Activated CD8-positive, alpha-beta memory T cell treated with anti-CD3 and anti-CD28 coated beads for 48 hours (primary cell): ENCODE data around the gene CER1.

Source experiments
- DNase-seq, 3 experiments: peaks; one replicate each; pipeline ENCODE4 v3.0.0-alpha.2; 2020; ENCODE audit warnings: low read depth in 2 of 3, low spot score in 2 of 3

The CER1 gene

GRCh38 chr9:14722391-14723035, at the start of gene CER1:
Gene CER1 (minus strand): TSS chr9:14722733. CDS start chr9:14722672, 61 bp downstream.
- no peak for DNase-seq

DNA sequence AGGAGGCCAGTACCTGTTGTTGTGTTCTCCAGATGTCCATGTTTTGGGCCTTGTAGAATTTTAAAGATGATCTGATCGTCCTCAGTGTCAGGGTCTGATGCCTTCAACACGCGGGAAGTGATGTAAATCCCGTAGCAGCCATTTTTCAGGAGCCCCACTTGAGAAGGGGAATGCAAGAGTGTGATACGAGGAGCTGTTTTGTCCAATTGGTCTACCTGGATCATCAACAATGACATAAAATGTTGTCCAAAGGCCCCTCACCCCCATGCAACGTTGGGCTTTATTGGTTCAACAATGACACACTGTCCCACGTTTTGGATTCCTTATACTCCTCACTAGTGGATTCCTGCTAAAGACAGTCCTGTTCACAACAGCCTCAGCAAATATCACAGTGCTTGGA, 48.1 kb upstream of the CER1 start:
- DNase-seq, result no peak

- no peak for DNase-seq
These were observed 46.7 kb upstream of the CER1 start for GRCh38 chr9:14769230-14769571.

GRCh38 chr9:14768405-14769229, 46.1 kb upstream of the CER1 start:
- DNase-seq, result no peak

GRCh38 chr9:14766299-14766698, 43.8 kb upstream of the CER1 start:
- no peak for DNase-seq

GRCh38 chr9:14761584-14761983, 39.1 kb upstream of the CER1 start:
- DNase-seq, result no peak

DNA sequence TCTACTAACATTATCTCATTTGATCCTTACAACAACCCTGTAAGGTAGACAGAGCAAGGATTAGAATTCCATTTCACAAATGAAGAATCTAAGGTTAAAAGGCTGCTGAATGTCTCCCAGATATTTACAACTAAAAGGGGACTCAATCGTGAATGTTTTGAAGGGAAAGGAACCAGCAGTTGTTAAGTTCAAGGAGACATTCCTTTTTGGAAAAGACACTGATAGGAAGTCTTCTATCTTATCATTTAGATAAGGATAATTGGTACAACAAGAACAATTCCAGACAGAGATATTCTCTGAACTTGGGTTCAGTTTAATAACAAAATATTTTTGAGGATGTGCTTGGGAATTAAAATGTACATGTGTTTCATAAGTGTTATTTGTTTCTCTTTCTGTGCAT, 37.5 kb upstream of the CER1 start:
- DNase-seq, result no peak

- no peak for DNase-seq
These were observed 33.8 kb upstream of the CER1 start for GRCh38 chr9:14756291-14756690.

GRCh38 chr9:14752871-14753270, 30.3 kb upstream of the CER1 start:
- no peak for DNase-seq

GRCh38 chr9:14752271-14752670, 29.7 kb upstream of the CER1 start:
- no peak for DNase-seq

GRCh38 chr9:14750821-14751220, 28.3 kb upstream of the CER1 start:
- no peak for DNase-seq

- DNase-seq, result no peak
These were observed 27.2 kb upstream of the CER1 start for GRCh38 chr9:14749741-14750211.

DNA sequence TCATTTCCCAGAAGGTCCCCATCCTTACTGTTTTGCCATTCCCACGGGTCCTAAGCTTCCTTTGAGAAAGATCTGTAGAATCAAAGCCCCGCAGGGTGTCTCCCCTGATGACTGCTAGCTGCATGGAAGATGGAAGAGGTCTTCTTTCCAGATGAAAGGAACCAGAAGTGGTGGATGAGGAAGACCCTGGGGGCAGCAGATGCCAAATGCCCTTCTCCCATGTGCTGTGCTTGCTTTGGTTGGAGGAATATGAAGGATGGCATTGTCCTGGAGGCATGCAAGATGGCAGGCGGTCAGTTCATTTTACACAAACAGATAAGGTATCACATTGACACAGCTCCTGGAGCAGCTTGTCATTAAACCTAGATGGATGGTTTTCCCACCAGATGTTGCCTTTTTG, 25.8 kb upstream of the CER1 start:
- no peak for DNase-seq

- no peak for DNase-seq
These were observed 24.6 kb upstream of the CER1 start for GRCh38 chr9:14747111-14747510.

DNA sequence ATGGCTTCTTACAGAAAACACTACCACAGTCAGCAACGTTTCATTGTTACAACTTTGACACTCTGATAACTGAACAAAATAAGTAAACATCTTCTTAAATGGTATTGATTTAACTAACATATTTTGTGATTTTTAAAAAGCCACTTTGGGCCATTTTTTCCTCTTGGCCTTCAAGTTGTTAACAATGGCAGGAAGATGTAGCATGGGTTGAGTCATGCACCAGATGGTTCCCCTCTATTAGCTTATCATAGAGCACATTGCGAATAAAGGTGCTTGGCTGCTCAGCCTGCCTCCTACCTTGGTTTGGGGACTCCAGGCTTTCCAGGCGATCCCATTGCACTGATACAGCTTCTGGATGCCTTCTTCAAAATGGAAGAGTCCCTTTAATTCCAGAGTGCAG, 24.1 kb upstream of the CER1 start:
- DNase-seq, result no peak

DNA sequence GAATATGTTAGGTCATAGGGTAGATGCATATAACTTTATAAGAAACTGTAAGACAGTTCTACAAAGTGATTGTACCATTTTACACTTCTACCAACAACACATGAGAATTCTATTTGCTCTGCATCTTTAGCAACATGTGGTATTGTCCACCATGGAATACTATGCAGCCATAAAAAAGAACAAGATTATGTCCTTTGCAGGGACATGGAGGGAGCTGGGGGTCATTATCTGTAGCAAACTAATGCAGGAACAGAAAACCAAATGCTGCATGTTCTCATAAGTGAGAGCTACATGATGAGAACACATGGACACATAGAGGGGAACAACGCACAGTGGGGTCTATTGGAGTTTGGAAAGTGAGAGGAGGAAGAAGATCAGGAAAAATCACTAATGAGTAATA, 22.2 kb upstream of the CER1 start:
- no peak for DNase-seq

GRCh38 chr9:14741369-14741768, 18.8 kb upstream of the CER1 start:
- no peak for DNase-seq

GRCh38 chr9:14733133-14733532, 10.6 kb upstream of the CER1 start:
- DNase-seq, result no peak

- DNase-seq, result no peak
These were observed 8.9 kb upstream of the CER1 start for GRCh38 chr9:14731294-14731981.

DNA sequence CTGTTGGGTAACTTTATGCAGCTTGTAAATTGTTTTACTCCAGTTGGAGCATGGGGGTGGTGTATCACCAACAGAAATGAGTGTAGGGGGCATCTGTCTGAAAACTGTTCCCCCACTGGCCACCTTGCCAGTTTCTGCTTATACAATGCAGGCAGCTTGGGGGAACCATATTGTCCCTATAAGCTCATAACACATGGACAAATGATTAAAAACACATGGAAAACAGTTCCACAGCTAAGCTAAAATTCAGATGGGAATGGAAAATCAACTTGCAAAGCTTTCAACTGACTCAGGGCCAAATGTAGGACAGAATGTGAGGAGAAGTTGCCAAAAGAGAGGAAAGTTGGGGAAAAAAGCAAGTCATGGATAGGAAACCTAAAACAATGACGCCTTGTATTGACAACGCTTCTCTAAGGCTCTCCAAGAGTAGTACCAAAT, 7.9 kb upstream of the CER1 start:
- no peak for DNase-seq

- DNase-seq, result no peak
These were observed 768 bp upstream of the CER1 start for GRCh38 chr9:14723301-14723700.
